RWPE2 (cell line): ENCODE measurements around the gene PCP2.

Source experiments
- ATAC-seq: fragments of 200-7000 bp; cut with Tn5 transposase; 3 replicates; pipeline ENCODE4 v1.9.1; 2021; ENCODE audit warnings: low read depth
- DNase-seq: peaks from one replicate; pipeline ENCODE4 v3.0.0-alpha.2; 2020; ENCODE audit warnings: low spot score
- H3K27ac ChIP-seq: fragments of 450-650 bp; 2 replicates; pipeline ENCODE4 v1.5.1; 2017; ENCODE audit warnings: mild to moderate bottlenecking; ENCODE audit not compliant: poor library complexity, severe bottlenecking
- H3K27me3 ChIP-seq: fragments of 250-450 bp; sonication (Bioruptor Pico); 2 replicates; pipeline ENCODE4 v1.5.1; 2021; ENCODE audit warnings: mild to moderate bottlenecking, moderate library complexity; ENCODE audit not compliant: insufficient read depth, poor library complexity, severe bottlenecking
- H3K36me3 ChIP-seq: fragments of 250-450 bp; sonication (Bioruptor Pico); 2 replicates; pipeline ENCODE4 v1.5.1; 2020; ENCODE audit warnings: low read depth, mild to moderate bottlenecking, moderate library complexity
- H3K4me1 ChIP-seq: fragments of 250-450 bp; sonication (Bioruptor Pico); 2 replicates; pipeline ENCODE4 v1.5.1; 2021; ENCODE audit warnings: mild to moderate bottlenecking, moderate library complexity; ENCODE audit not compliant: insufficient read depth, poor library complexity, severe bottlenecking
- H3K4me3 ChIP-seq: fragments of 250-450 bp; sonication (Bioruptor Pico); 2 replicates; pipeline ENCODE4 v1.5.1; 2021; ENCODE audit warnings: mild to moderate bottlenecking, moderate library complexity; ENCODE audit not compliant: severe bottlenecking
- H3K9me3 ChIP-seq: fragments of 250-450 bp; sonication (Bioruptor Pico); 2 replicates; pipeline ENCODE4 v1.5.1; 2021; ENCODE audit warnings: mild to moderate bottlenecking, moderate library complexity; ENCODE audit not compliant: severe bottlenecking
- CTCF ChIP-seq: fragments of 450-650 bp; IDR thresholded peaks from one replicate; pipeline ENCODE4 v1.5.1; 2017; ENCODE audit warnings: mild to moderate bottlenecking, moderate library complexity; ENCODE audit not compliant: poor library complexity, severe bottlenecking

PCP2 gene

GRCh38 chr19:7614859-7615741, 18.4 kb downstream of the PCP2 start:
- Histone ChIP-seq H3K36me3 (peaks cover 6% of the 10 kb centered on the region; the same call in 1 of the 2 replicates), H3K27me3 (no peaks in the 10 kb centered on the region), H3K9me3 (no peaks in the 10 kb centered on the region), H3K4me1 (no peaks in the 10 kb centered on the region), H3K4me3 (no peak overlapping the region), H3K27ac (no peak overlapping the region)
- ATAC-seq (no peak), DNase-seq (no peak)
- TF ChIP-seq CTCF: no peak

GRCh38 chr19:7612282-7613274, 20.9 kb downstream of the PCP2 start:
- DNase-seq (peak; percentile 42), ATAC-seq (no peak)
- Histone ChIP-seq H3K4me3 (no peak overlapping the region), H3K36me3 (peaks cover 3% of the 10 kb centered on the region; the same call in 1 of the 2 replicates), H3K27ac (no peak overlapping the region), H3K4me1 (no peaks in the 10 kb centered on the region), H3K9me3 (no peaks in the 10 kb centered on the region), H3K27me3 (no peaks in the 10 kb centered on the region)
- TF ChIP-seq CTCF: no peak

- H3K27me3 ChIP-seq: no peaks in the 10 kb centered on the region
- ATAC-seq (no peak), DNase-seq (peak; percentile 52)
- TF ChIP-seq CTCF: no peak
- peaks cover 3% of the 10 kb centered on the region; the same call in 1 of the 2 replicates for H3K36me3 ChIP-seq
- no peaks in the 10 kb centered on the region for H3K4me1 ChIP-seq
- H3K4me3 ChIP-seq: no peak overlapping the region
- H3K27ac ChIP-seq: no peak overlapping the region
- no peaks in the 10 kb centered on the region for H3K9me3 ChIP-seq
Observed at GRCh38 chr19:7611541-7612279, 21.8 kb downstream of the PCP2 start.

GRCh38 chr19:7610491-7611240, 22.9 kb downstream of the PCP2 start:
- ATAC-seq (no peak), DNase-seq (no peak)
- Histone ChIP-seq H3K4me3 (no peak overlapping the region), H3K9me3 (no peaks in the 10 kb centered on the region), H3K27ac (no peak overlapping the region), H3K27me3 (no peaks in the 10 kb centered on the region), H3K36me3 (peaks cover 3% of the 10 kb centered on the region; the same call in 1 of the 2 replicates), H3K4me1 (no peaks in the 10 kb centered on the region)
- no peak for TF ChIP-seq CTCF
